A549 treated with CpdA at 1 μM for 4 hours (cell line): ENCODE data around the gene CHD1. TPM values are rescaled to one million over a fixed set of nuclear protein-coding genes. Genes with fewer than 3 reads are reported as not detected.

Experiments used
- total RNA-seq: library from RNA; stranded (reverse); fragments of 200-300 nt; extraction: Qiagen RNA extraction; gene quantifications from 5 replicates; pipeline ENCODE4 v1.2.3, GENCODE V29; 2022; ENCODE audit warnings: low read depth

The CHD1 gene
- total RNA-seq = 24.8 to 52.4 TPM (median 26.1 TPM) in 5 replicates

GRCh38 chr5:98928873-98929709 lies at the start of gene CHD1:
Gene CHD1, minus strand, starts transcription at chr5:98929007. Its CDS starts 2,621 bp downstream, at chr5:98926386.

Other genes with a start within 250 kb of the CHD1 start
- gene RGMB, start 155.3 kb downstream of the CHD1 start, total RNA-seq = 6.6 to 8.7 TPM (median 8.1 TPM) in 5 replicates